Measurements from ENCODE around the gene IKZF5. TPM values are rescaled to one million over a fixed set of nuclear protein-coding genes. Genes with fewer than 3 reads are reported as not detected.

Gene IKZF5
- total and polyA plus RNA-seq, 9 of the 15 experiments (the other 6 are each of a cell fraction or from before 2014, with no cell fraction given), result 3.8 to 19.6 (median 12.4) TPM

- TF ChIP-seq POLR3G (IDR thresholded peaks at IDR 0.05; ENCODE audit: extremely low read depth, insufficient read length, insufficient replicate concordance) (no peak), NFIX (CRISPR knock-in tag; IDR thresholded peaks at IDR 0.05; ENCODE audit: low read depth) (no peak), NONO (IDR thresholded peaks at IDR 0.05; ENCODE audit: low read depth in 2 of 2, low read length in 1 of 2) (0 out of 4 replicates have a peak, but pooled peaks have one; percentile 17 to 21), HMGN3 (IDR thresholded peaks at IDR 0.05; ENCODE audit: borderline replicate concordance, extremely low read depth, insufficient read length, low read depth, low read length) (peak; percentile 57), ZKSCAN1 (IDR thresholded peaks at IDR 0.05; ENCODE audit: low read depth, low read length) (0 out of 2 replicates have a peak, but pooled peaks have one; percentile 20), CREB1 (IDR thresholded peaks at IDR 0.05) (peak; percentile 98), CREB1 (CRISPR knock-in tag; IDR thresholded peaks at IDR 0.05) (peak; percentile 96), ZNF436 (CRISPR knock-in tag; IDR thresholded peaks at IDR 0.05) (no peak), SMARCA4 (IDR thresholded peaks at IDR 0.05) (no peak), PHF8 (IDR thresholded peaks at IDR 0.05; ENCODE audit: borderline replicate concordance, low read length) (peak; percentile 91), RBBP5 (IDR thresholded peaks at IDR 0.05; ENCODE audit: borderline replicate concordance, insufficient read depth, low read length, poor library complexity, severe bottlenecking) (peak; percentile 100), NFE2 (IDR thresholded peaks at IDR 0.05; ENCODE audit: low read depth) (no peak), NR2C2 (CRISPR knock-in tag; IDR thresholded peaks at IDR 0.05) (no peak), NR2C2 (tag; IDR thresholded peaks at IDR 0.05) (peak; percentile 72; the same call in 1 of the 2 replicates), SUPT5H (IDR thresholded peaks at IDR 0.05) (peak; percentile 88), ZNF77 (CRISPR knock-in tag; IDR thresholded peaks at IDR 0.05) (no peak), FOSL1 (tag; conservative IDR thresholded peaks at IDR 0.05) (0 out of 2 replicates have a peak, but pooled peaks have one; percentile 32), ZBTB40 (IDR thresholded peaks at IDR 0.05) (0 out of 2 replicates have a peak, but pooled peaks have one; percentile 35), ZBTB40 (CRISPR knock-in tag; IDR thresholded peaks at IDR 0.05) (no peak), DIDO1 (tag; IDR thresholded peaks at IDR 0.05; ENCODE audit: low read depth) (peak; percentile 64), POLR2AphosphoS2 (IDR thresholded peaks at IDR 0.05; ENCODE audit: low read length) (no peak)
Observed at GRCh38 chr10:122980209-122981065, 28.2 kb downstream of the IKZF5 start, which contains the start of gene PSTK (continued).

Data from K562 (cell line).